AG09309 (cell line): Measurements from ENCODE around the gene ADAM15.

Experiments used
- DNase-seq: peaks from one replicate; pipeline ENCODE4 v3.0.0-alpha.2; 2010; ENCODE audit warnings: low read depth
- H3K4me3 ChIP-seq: 2 replicates; pipeline ENCODE4 v1.5.1; 2011; ENCODE audit warnings: mild to moderate bottlenecking, low read depth, low read length, moderate library complexity; ENCODE audit not compliant: control insufficient read depth
- TF ChIP-seq, protein P1 (sequence below): IDR thresholded peaks from 2 replicates; pipeline ENCODE4 v1.5.1; 2011; ENCODE audit warnings: mild to moderate bottlenecking, low read depth, low read length, inconsistent platforms; ENCODE audit not compliant: insufficient read depth, control insufficient read depth; ENCODE audit errors: missing control alignments

Gene ADAM15

DNA sequence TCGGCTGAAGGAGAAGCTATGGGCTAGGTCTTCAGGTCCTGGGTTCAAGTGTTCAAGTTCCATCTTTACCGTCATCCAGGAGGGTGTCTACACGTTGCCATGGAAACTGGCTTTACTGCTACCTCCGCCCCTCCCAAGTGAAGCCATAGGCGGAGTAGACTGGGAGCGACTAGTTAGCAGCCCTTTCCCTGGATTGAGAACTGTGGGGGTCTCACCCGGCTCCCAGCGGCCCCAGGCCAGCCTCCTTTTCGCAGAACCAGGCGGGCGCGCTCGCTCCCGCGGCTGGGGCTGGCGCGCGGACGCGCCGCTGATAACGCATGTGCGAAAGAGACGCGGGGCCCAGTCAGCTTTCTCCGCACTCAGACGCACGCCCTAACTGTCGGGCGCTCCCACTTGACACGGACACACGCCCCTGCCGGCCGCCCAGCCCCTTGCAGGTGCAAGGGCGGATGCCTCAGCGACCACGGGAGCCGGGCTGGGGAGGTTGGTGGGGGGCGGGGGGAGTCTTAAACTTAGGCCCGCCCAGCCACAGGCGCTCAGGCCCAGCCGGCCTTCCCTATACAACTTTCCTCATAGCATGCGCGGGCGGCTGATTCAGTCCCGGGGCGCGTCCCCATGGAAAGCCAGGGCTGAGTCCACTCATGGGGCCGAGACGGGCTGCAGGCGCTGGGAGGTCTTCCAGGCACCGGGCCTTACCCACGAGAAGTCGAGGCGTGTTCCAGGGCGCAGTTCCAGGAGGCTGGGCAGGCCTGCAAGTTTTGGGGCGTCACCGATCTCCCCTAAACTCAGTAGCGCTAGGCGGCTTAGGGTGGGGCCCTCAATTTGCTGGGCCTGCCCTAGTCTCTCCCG lies 19.8 kb downstream of the ADAM15 start:
- TF ChIP-seq, protein P1, sequence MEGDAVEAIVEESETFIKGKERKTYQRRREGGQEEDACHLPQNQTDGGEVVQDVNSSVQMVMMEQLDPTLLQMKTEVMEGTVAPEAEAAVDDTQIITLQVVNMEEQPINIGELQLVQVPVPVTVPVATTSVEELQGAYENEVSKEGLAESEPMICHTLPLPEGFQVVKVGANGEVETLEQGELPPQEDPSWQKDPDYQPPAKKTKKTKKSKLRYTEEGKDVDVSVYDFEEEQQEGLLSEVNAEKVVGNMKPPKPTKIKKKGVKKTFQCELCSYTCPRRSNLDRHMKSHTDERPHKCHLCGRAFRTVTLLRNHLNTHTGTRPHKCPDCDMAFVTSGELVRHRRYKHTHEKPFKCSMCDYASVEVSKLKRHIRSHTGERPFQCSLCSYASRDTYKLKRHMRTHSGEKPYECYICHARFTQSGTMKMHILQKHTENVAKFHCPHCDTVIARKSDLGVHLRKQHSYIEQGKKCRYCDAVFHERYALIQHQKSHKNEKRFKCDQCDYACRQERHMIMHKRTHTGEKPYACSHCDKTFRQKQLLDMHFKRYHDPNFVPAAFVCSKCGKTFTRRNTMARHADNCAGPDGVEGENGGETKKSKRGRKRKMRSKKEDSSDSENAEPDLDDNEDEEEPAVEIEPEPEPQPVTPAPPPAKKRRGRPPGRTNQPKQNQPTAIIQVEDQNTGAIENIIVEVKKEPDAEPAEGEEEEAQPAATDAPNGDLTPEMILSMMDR, result peak; percentile 30
- DNase-seq, result no peak
- H3K4me3 ChIP-seq, result peak overlapping the region; percentile 35

GRCh38 chr1:155071701-155072100 lies 20.6 kb downstream of the ADAM15 start:
- DNase-seq, result no peak
- no peak overlapping the region for H3K4me3 ChIP-seq
- TF ChIP-seq, protein P1, result no peak

DNA sequence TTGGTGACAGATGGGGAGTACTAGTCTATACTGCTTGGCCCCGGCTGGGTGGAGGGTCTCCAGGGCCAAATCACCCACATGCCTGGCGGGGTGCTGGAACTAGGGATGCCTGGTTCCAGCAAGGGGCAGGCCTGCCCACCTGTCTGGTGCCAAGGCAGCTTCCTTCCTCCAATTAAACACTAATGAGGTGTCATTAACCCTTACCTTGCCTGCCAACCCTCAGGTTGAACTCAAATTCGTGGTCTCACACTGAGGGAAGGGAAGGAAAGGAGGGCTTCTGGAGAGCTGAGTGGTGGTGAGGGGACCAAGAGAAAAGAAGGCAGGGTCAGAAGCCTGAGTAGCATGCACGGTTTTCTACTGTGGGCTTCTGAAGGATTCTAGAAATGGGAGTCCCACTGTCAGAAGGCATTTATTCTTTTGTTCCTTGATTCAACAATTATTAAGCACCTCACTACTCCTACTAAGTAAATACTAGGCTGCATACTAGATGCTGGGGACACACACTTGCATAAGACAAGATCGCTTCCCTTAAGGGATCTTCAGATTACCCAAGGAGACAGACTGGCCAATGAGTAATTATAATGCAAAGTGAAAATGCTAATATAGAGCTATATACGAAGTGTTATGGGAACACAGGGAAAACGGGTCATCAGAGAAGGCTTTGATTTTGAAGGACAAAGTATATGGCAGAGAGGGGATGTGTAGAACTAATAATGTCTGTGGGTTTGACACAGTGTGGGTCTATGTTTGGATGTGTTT lies 21.6 kb downstream of the ADAM15 start:
- H3K4me3 ChIP-seq, result no peak overlapping the region
- TF ChIP-seq, protein P1, result no peak
- DNase-seq, result no peak

DNA sequence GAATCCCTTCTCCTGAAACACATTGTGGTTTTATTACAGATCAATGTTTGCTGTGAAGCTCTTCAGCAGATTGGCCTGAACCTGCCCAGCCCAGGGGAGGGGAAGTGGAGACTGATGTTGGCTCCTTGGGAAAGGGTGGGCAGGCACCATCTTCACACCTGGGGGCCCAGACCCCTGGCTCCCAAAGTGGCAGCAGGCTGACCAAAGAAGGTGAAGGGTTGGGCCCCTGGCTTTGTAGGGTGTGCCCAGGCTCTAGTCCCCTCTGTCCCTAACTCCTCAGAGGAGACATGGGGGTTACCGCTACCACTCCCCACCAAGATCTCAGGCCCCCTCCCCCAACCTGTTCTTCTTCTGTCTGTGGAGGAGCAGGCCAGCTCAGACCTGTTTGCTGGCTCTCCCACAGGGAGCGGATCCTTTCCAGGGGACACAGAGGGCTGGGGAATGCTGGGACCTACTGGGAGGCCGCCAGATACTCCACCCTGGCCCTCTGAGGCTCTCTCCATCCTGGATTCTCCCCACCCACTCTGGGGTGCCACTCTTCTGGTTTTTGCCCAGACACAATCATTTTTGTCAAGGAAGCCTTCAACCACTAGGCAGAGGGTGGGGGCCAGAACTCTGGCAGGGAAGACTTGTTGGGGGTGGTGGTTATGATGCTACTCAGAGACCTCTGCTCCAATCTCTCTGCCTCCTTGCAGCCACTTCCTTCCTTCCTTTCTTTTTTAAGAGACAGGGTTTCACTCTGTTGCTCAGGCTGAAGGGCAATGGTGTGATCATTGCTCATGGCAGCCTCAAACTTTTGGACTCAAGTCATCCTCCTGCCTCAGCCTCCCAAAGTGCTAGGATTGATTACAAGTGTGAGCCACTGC lies 22.5 kb downstream of the ADAM15 start:
- no peak for DNase-seq
- TF ChIP-seq, protein P1, result no peak
- H3K4me3 ChIP-seq, result no peak overlapping the region

DNA sequence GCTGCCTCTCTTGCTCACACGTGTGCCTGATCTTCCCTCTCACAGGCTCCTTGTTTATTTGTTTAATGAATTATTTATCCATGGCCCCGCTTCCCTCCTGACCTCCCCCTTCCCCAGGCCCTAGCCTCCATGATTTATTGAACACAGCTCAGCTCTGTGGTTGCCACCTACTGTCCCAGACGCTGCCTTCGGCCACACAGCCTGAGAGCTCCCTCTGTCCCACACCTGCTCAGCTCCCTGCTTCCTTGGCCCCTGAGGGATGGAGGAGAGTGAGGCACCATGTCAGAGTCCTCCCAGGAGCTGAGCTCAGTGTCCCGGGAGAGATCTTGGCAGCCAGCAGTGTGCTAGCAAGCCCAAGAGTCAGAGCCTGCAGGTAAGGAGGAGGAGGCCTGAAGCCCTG lies 24.4 kb downstream of the ADAM15 start:
- no peak overlapping the region for H3K4me3 ChIP-seq
- TF ChIP-seq, protein P1, result no peak
- DNase-seq, result no peak

- no peak overlapping the region for H3K4me3 ChIP-seq
- TF ChIP-seq, protein P1, result no peak
- no peak for DNase-seq
These were observed 25.3 kb downstream of the ADAM15 start for GRCh38 chr1:155076371-155076770.
